SH-SY5Y (cell line): ENCODE results near the gene SPX.

Experiments used
- GATA2 ChIP-seq: IDR thresholded peaks from 2 replicates; pipeline ENCODE4 v1.6.1; 2011; ENCODE audit warnings: mild to moderate bottlenecking, low read depth, low read length
- GATA3 ChIP-seq: IDR thresholded peaks from 2 replicates; pipeline ENCODE4 v1.6.1; 2011; ENCODE audit warnings: low read depth, mild to moderate bottlenecking, low read length, moderate library complexity

DNA sequence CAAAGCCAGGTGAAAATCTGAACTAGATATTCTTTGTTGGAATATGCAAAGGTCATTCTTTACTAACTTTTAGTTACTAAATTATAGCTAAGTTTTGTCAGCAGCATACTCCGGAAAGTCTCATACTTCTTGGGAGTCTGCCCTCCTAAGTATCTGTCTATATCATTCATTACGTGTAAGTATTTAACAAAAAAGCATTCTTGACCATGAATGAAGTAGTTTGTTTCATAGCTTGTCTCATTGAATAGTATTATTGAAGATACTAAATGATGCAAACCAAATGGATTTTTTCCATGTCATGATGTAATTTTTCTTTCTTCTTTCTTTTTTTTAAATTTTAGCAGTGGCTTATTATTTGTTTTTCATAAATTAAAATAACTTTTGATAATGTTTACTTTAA, 9.8 kb upstream of the SPX start:
- TF ChIP-seq GATA2 (no peak), GATA3 (no peak)
